Upper lobe of right lung (tissue), 1 donor: ENCODE results near the gene MAN1C1. TPM values are rescaled to one million over a fixed set of nuclear protein-coding genes. Genes with fewer than 3 reads are reported as not detected.

ENCODE experiments used
- ATAC-seq: fragments of 200-7000 bp; cut with Tn5 transposase; one replicate; pipeline ENCODE4 v1.9.1; 2020; ENCODE audit warnings: mild to moderate bottlenecking, moderate library complexity
- DNase-seq: peaks from one replicate; pipeline ENCODE4 v3.0.0-alpha.2; 2020
- H3K27ac ChIP-seq: fragments of 200-600 bp; one replicate; pipeline ENCODE4 v1.8.0; 2022
- H3K27me3 ChIP-seq: fragments of 200-600 bp; one replicate; pipeline ENCODE4 v1.8.0; 2022; ENCODE audit warnings: mild to moderate bottlenecking
- H3K36me3 ChIP-seq: fragments of 200-600 bp; one replicate; pipeline ENCODE4 v1.8.0; 2022
- H3K4me1 ChIP-seq: fragments of 200-600 bp; one replicate; pipeline ENCODE4 v1.8.0; 2022
- H3K4me3 ChIP-seq: fragments of 200-600 bp; one replicate; pipeline ENCODE4 v1.8.0; 2022; ENCODE audit warnings: mild to moderate bottlenecking
- H3K9me3 ChIP-seq: fragments of 200-600 bp; one replicate; pipeline ENCODE4 v1.8.0; 2022
- CTCF ChIP-seq: fragments of 200-600 bp; IDR thresholded peaks from one replicate; pipeline ENCODE4 v1.8.0; 2022; ENCODE audit warnings: antibody characterized with exemption
- intact Hi-C: fragments of 100-400 bp; cut with DNase I; formaldehyde crosslinking; loops from one replicate; pipeline ENCODE4 v1.11.0; 2022
- total RNA-seq: library from RNA; stranded (reverse); fragmentation: NEBNext Ultra II Directional; extraction: Animal tissue kit (Norgen Biotek cat#: 25700); gene quantifications from one replicate; pipeline ENCODE4 v1.2.1, GENCODE V29; 2021
- donor health status: DM: no; HTN: yes; CAD: no; lungs with severe emphysema.

The MAN1C1 gene
- total RNA-seq, 1 donor from 2014 or later: 19.7 TPM

DNA sequence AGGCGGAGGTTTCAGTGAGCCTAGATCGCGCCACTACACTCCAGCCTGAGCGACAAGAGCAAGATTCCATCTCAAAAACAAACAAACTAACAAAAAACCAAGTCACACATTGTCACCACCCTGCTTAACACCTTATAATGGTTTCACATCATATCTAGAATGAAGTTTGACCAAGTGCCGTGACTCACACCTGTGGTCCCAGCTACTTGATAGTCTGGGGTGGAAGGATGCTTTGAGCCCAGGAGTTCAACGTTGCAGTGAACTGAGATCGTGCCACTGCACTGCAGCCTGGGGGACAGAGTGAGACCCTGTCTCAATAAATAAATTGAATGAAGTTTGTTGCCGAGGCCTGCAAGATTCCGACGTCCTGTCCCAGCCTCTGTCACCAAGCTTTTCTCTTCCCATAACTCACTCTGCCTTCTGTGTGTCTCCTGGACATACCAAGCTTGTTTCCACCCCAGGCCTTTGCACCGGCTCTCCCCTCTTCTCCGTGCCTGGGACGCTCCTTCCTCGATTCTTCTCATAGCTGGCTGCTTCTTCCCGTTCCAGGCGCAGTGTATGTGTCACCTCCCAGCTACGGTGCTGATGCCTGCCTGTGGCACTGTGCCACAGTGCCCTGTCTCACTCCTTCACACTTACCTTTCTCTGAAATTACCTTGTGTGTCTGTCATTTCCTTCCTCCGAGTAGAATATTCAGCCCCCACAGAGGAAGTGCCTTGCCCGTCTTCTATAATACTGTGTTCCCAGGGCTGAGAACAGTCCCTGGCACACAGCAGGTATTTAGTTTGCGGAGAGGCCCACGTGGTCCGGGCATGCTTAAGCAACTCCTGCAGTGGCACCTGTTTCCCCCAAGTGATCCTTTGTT, 179.6 kb downstream of the MAN1C1 start:
- Histone ChIP-seq H3K4me1 (peaks cover 32% of the 10 kb centered on the region), H3K4me3 (peak overlapping the region; percentile 14), H3K27ac (peak overlapping the region; percentile 44), H3K27me3 (no peaks in the 10 kb centered on the region), H3K36me3 (no peaks in the 10 kb centered on the region), H3K9me3 (no peaks in the 10 kb centered on the region)
- intact Hi-C loops: loop anchor here (10.0 kb wide), 1 partner anchor 181 kb away; the partner anchor contains the start of gene MAN1C1
- no peak for TF ChIP-seq CTCF
- DNase-seq: peak; percentile 82
- ATAC-seq: peak; percentile 61

GRCh38 chr1:25796811-25797458, 180.3 kb downstream of the MAN1C1 start:
- peak overlapping the region; percentile 44 for H3K27ac ChIP-seq
- H3K4me1 ChIP-seq: peaks cover 40% of the 10 kb centered on the region
- H3K4me3 ChIP-seq: peak overlapping the region; percentile 14
- no peaks in the 10 kb centered on the region for H3K36me3 ChIP-seq
- H3K27me3 ChIP-seq: no peaks in the 10 kb centered on the region
- TF ChIP-seq CTCF: peak; percentile 69
- ATAC-seq (peak; percentile 69), DNase-seq (peak; percentile 93)
- H3K9me3 ChIP-seq: no peaks in the 10 kb centered on the region
- intact Hi-C loops: loop anchor here (10.0 kb wide), 1 partner anchor 182 kb away; the partner anchor contains the start of gene MAN1C1

DNA sequence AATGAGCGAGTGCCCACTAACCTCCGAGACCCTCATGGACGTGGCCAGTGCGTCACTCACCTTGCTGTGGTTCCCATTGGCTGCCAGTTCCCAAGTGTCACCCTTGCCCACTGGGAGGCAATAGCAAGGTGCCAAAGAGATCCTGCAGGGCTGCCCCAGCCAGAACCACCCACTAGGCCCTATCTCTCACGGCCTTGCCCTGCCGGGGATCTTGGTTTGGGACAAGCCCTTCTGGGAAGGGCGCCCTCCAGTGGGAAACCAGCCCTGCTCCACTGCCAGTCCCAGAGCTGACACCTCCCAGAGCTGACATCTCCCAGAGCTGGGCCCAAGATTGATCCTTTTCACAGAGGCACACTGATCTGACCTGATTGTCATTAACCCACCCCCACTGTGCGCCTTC, 181.3 kb downstream of the MAN1C1 start:
- no peak overlapping the region for H3K27ac ChIP-seq
- no peak overlapping the region for H3K4me3 ChIP-seq
- H3K9me3 ChIP-seq: no peaks in the 10 kb centered on the region
- ATAC-seq (peak; percentile 40), DNase-seq (peak; percentile 77)
- intact Hi-C loops: loop anchor here (10.0 kb wide), 1 partner anchor 183 kb away; the partner anchor contains the start of gene MAN1C1
- H3K27me3 ChIP-seq: no peaks in the 10 kb centered on the region
- H3K36me3 ChIP-seq: no peaks in the 10 kb centered on the region
- TF ChIP-seq CTCF: peak; percentile 46
- peaks cover 42% of the 10 kb centered on the region for H3K4me1 ChIP-seq

GRCh38 chr1:25798666-25799351, 182.2 kb downstream of the MAN1C1 start:
- H3K27me3 ChIP-seq: no peaks in the 10 kb centered on the region
- H3K9me3 ChIP-seq: no peaks in the 10 kb centered on the region
- H3K27ac ChIP-seq: peak overlapping the region; percentile 86
- H3K4me3 ChIP-seq: no peak overlapping the region
- H3K4me1 ChIP-seq: peaks cover 47% of the 10 kb centered on the region
- no peaks in the 10 kb centered on the region for H3K36me3 ChIP-seq
- DNase-seq (no peak), ATAC-seq (no peak)
- intact Hi-C loops: loop anchor here (10.0 kb wide), 1 partner anchor 184 kb away; the partner anchor contains the start of gene MAN1C1
- no peak for TF ChIP-seq CTCF

GRCh38 chr1:25799352-25799934, 182.9 kb downstream of the MAN1C1 start:
- Histone ChIP-seq H3K27ac (peak overlapping the region; percentile 86), H3K4me1 (peaks cover 50% of the 10 kb centered on the region), H3K4me3 (peak overlapping the region; percentile 53), H3K36me3 (no peaks in the 10 kb centered on the region), H3K27me3 (no peaks in the 10 kb centered on the region), H3K9me3 (no peaks in the 10 kb centered on the region)
- intact Hi-C loops: loop anchor here (10.0 kb wide), 1 partner anchor 185 kb away; the partner anchor contains the start of gene MAN1C1
- ATAC-seq (no peak), DNase-seq (no peak)
- TF ChIP-seq CTCF: no peak
